Uterus (tissue), 4 donors: Measurements from ENCODE around the gene ANXA2R. TPM values are rescaled to one million over a fixed set of nuclear protein-coding genes. Genes with fewer than 3 reads are reported as not detected.
"Not testable (repeated sequence)": the region's sequence is repeated elsewhere in the genome, so short reads cannot be mapped to it uniquely, and the experiment has no call there.

Experiments
- DNase-seq, 2 donors: peaks; one replicate each; pipeline ENCODE4 v3.0.0-alpha.2; 2019 to 2020
- H3K27ac ChIP-seq, 2 donors: fragments of 200-600 bp; sonication (generic); 1 replicate in 1 of 2; 2 replicates in 1 of 2; pipeline ENCODE4 v1.5.1; 2016 to 2018
- H3K27me3 ChIP-seq, 2 donors: fragments of 200-600 bp; sonication (generic); one replicate each; pipeline ENCODE4 v1.5.1; 2018 to 2019; ENCODE audit warnings: control low read depth in 1 of 2
- H3K36me3 ChIP-seq, 2 donors: fragments of 200-600 bp; sonication (generic); one replicate each; pipeline ENCODE4 v1.5.1; 2019; ENCODE audit warnings: control low read depth in 1 of 2
- H3K4me1 ChIP-seq, 2 donors: fragments of 200-600 bp; sonication (generic); one replicate each; pipeline ENCODE4 v1.5.1; 2018 to 2019; ENCODE audit warnings: control low read depth in 1 of 2
- H3K4me3 ChIP-seq, 2 donors: fragments of 200-600 bp; sonication (generic); 1 replicate in 1 of 2; 2 replicates in 1 of 2; pipeline ENCODE4 v1.5.1; 2018 to 2019; ENCODE audit warnings: mild to moderate bottlenecking in 1 of 2
- H3K9me3 ChIP-seq, 2 donors: fragments of 200-600 bp; sonication (generic); one replicate each; pipeline ENCODE4 v1.5.1; 2019; ENCODE audit warnings: control low read depth in 1 of 2
- CTCF ChIP-seq, 4 experiments: fragments of 200-600 bp in 2 of 4; fragments of 450-650 bp in 2 of 4; sonication (generic) in 2 of 4; IDR thresholded peaks; one replicate each; pipeline ENCODE4 v1.5.1; 2016 to 2019; ENCODE audit warnings: antibody characterized with exemption in 4 of 4, mild to moderate bottlenecking in 2 of 4, moderate library complexity in 1 of 4
- POLR2A ChIP-seq, 2 donors: fragments of 450-650 bp; IDR thresholded peaks; one replicate each; pipeline ENCODE4 v1.6.1; 2016; ENCODE audit warnings: antibody characterized with exemption in 2 of 2, mild to moderate bottlenecking in 1 of 2, moderate library complexity in 1 of 2
- intact Hi-C: fragments of 100-400 bp; cut with DNase I; formaldehyde crosslinking; loops from one replicate; pipeline ENCODE4 v1.15.1; 2023; ENCODE audit warnings: low total_unique reads
- total RNA-seq, 4 donors: library from RNA; depleted of rRNA in 3 of 4; stranded (reverse); fragments of >200 nt in 3 of 4; gene quantifications; one replicate each; pipeline versions ENCODE4 v1.1.0 to v1.2.4, GENCODE V29; 2014 to 2023
- donor health status: DM: yes; HTN: yes; CAD: no.

ANXA2R gene
- total RNA-seq, 4 donors from 2014 or later: 2.4 to 62.8 (median 8.5) TPM

GRCh38 chr5:43034591-43034968 lies 5.5 kb downstream of the ANXA2R start:
- Histone ChIP-seq H3K27ac (peak overlapping the region in 1 of 2 donors; percentile 35), H3K4me1 (no peaks in the 10 kb centered on the region), H3K4me3 (no peak overlapping the region), H3K36me3 (no peaks in the 10 kb centered on the region), H3K27me3 (peaks cover 0 to 24% of the 10 kb centered on the region in 2 donors), H3K9me3 (no peaks in the 10 kb centered on the region)
- DNase-seq: no peak
- TF ChIP-seq POLR2A (IDR thresholded peaks at IDR 0.05) (no peak), CTCF (IDR thresholded peaks at IDR 0.05) (no peak)
- intact Hi-C loops: no loop called here

GRCh38 chr5:43033841-43034590 lies 6.1 kb downstream of the ANXA2R start:
- no peaks in the 10 kb centered on the region for H3K4me1 ChIP-seq
- DNase-seq: no peak
- H3K27ac ChIP-seq: peak overlapping the region in 1 of 2 donors; percentile 35
- intact Hi-C loops: no loop called here
- H3K27me3 ChIP-seq: peaks cover 0 to 22% of the 10 kb centered on the region in 2 donors
- H3K9me3 ChIP-seq: no peaks in the 10 kb centered on the region
- peak overlapping the region in 1 of 2 donors; percentile 8 for H3K4me3 ChIP-seq
- no peaks in the 10 kb centered on the region for H3K36me3 ChIP-seq
- no peak for TF ChIP-seq CTCF (IDR thresholded peaks at IDR 0.05)
- no peak for TF ChIP-seq POLR2A (IDR thresholded peaks at IDR 0.05)

DNA sequence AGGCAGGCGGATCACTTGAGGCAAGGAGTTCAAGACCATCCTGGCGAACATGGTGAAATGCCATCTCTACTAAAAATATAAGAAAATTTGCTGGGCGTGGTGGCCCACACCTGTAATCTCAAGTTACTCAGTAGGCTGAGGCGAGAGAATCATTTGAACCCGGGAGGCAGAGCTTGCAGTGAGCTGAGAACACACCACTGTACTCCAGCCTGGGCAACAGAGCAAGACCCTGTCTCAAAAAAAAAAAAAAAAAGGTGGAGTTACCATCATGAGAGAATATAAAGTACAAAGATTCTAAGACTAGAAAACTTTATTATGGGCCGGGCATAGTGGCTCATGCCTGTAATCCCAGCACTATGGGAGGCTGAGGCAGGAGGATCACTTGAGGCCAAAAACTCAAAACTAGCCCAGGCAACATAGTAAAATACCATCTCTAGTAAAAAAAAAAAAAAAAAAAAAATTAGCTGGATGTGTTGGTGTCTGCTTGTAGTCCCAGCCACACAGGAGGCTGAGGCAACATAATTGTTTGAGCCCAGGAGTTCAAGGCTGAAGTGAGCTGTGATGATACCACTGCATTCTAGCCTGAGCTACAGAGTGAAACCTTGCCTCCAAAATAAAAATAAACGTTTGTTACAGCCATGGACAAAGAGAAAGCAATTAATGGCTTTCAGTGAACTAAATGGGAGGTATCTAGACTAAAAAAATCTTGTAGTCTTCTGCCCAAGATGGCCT lies 12.9 kb downstream of the ANXA2R start:
- intact Hi-C loops: no loop called here
- TF ChIP-seq POLR2A (IDR thresholded peaks at IDR 0.05): no peak
- TF ChIP-seq CTCF (IDR thresholded peaks at IDR 0.05): no peak
- Histone ChIP-seq H3K4me3 (no peak overlapping the region), H3K27me3 (peaks cover 0 to 5% of the 10 kb centered on the region in 2 donors), H3K36me3 (no peaks in the 10 kb centered on the region), H3K4me1 (no peaks in the 10 kb centered on the region), H3K9me3 (no peaks in the 10 kb centered on the region), H3K27ac (no peak overlapping the region)
- DNase-seq: no peak

DNA sequence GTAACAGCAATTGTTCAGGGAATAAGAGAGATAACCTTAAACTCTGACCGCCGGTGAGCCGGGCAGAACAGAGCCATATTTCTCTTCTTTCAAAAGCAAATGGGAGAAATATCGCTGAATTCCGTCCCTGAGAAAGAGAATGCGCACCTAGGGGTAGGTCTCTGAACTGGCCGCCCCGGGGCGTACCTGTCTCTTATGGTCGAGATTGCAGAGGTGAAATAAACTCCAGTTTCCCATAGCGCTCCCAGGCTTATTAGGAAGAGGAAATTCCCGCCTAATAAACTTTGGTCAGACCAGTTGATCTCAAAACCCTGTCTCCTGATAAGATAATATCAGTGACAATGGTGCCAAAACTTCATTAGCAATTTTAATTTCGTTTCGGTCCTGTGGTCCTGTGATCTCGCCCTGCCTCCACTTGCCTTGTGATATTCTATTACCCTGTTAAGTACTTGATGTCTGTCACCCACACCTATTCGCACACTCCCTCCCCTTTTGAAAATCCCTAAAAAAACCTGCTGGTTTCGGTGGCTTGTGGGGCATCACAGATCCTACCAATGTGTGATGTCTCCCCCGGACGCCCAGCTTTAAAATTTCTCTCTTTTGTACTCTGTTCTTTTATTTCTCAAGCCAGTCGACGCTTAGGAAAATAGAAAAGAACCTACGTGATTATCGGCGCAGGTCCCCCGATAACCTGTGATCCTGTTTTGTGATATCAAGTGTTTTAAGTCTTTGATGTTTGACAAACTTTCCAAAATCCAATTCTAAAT lies 14.8 kb downstream of the ANXA2R start:
- H3K9me3 ChIP-seq, H3K4me1 ChIP-seq, H3K4me3 ChIP-seq, intact Hi-C loops, H3K27ac ChIP-seq, H3K27me3 ChIP-seq, DNase-seq, H3K36me3 ChIP-seq: not testable (repeated sequence)

- no peaks in the 10 kb centered on the region for H3K4me1 ChIP-seq
- H3K4me3 ChIP-seq: no peak overlapping the region
- no peak overlapping the region for H3K27ac ChIP-seq
- no peak for DNase-seq
- TF ChIP-seq CTCF (IDR thresholded peaks at IDR 0.05): no peak
- no peak for TF ChIP-seq POLR2A (IDR thresholded peaks at IDR 0.05)
- intact Hi-C loops: no loop called here
- H3K9me3 ChIP-seq: no peaks in the 10 kb centered on the region
- no peaks in the 10 kb centered on the region for H3K36me3 ChIP-seq
- peaks cover 8 to 14% of the 10 kb centered on the region in 2 donors for H3K27me3 ChIP-seq
These were observed 15.9 kb downstream of the ANXA2R start for GRCh38 chr5:43024217-43024616.
